ENCODE measurements around the gene SUGCT.
"Not testable (repeated sequence)": the region's sequence is repeated elsewhere in the genome, so short reads cannot be mapped to it uniquely, and the experiment has no call there.

SUGCT gene

GRCh38 chr7:40599836-40600235 lies 465.0 kb downstream of the SUGCT start:
- no peak overlapping the region for H3K27ac ChIP-seq
- TF ChIP-seq CTCF (conservative IDR thresholded peaks at IDR 0.05): no peak

- not testable (repeated sequence) for H3K27ac ChIP-seq
Observed at GRCh38 chr7:40602351-40602750, 467.5 kb downstream of the SUGCT start.

- no peak overlapping the region for H3K27ac ChIP-seq
- peak; percentile 99 for TF ChIP-seq CTCF (conservative IDR thresholded peaks at IDR 0.05)
Observed at GRCh38 chr7:40604601-40605438, 470.0 kb downstream of the SUGCT start.

GRCh38 chr7:40608321-40609075 lies 473.7 kb downstream of the SUGCT start:
- no peak overlapping the region for H3K27ac ChIP-seq

GRCh38 chr7:40610461-40610860 lies 475.7 kb downstream of the SUGCT start:
- TF ChIP-seq CTCF (conservative IDR thresholded peaks at IDR 0.05): no peak
- H3K27ac ChIP-seq: no peak overlapping the region

More at GRCh38 chr7:40608321-40609075, 473.7 kb downstream of the SUGCT start:
- TF ChIP-seq CTCF (conservative IDR thresholded peaks at IDR 0.05): no peak

GRCh38 chr7:40611095-40611871 lies 476.5 kb downstream of the SUGCT start:
- TF ChIP-seq CTCF (conservative IDR thresholded peaks at IDR 0.05): no peak
- no peak overlapping the region for H3K27ac ChIP-seq

- TF ChIP-seq CTCF (conservative IDR thresholded peaks at IDR 0.05): no peak
- H3K27ac ChIP-seq: no peak overlapping the region
Observed at GRCh38 chr7:40612298-40612697, 477.5 kb downstream of the SUGCT start.
